Left lobe of liver (tissue), 2 donors: ENCODE measurements around the gene ZNF860. TPM values are rescaled to one million over a fixed set of nuclear protein-coding genes. Genes with fewer than 3 reads are reported as not detected.

Source experiments
- ATAC-seq: fragments of 200-7000 bp; cut with Tn5 transposase; one replicate; pipeline ENCODE4 v1.9.1; 2020; ENCODE audit warnings: mild to moderate bottlenecking, moderate library complexity
- DNase-seq: peaks from one replicate; pipeline ENCODE4 v3.0.0-alpha.2; 2020; ENCODE audit warnings: low spot score
- total RNA-seq: library from RNA; stranded (reverse); gene quantifications from one replicate; pipeline ENCODE4 v1.2.1, GENCODE V29; 2021
- donor health status: DM: no; HTN: no; CAD: no; lungs with moderate emphysema.
- donor health status: DM: no; HTN: yes; CAD: no.

Gene ZNF860
- total RNA-seq, 1 donor from 2014 or later, result not detected

DNA sequence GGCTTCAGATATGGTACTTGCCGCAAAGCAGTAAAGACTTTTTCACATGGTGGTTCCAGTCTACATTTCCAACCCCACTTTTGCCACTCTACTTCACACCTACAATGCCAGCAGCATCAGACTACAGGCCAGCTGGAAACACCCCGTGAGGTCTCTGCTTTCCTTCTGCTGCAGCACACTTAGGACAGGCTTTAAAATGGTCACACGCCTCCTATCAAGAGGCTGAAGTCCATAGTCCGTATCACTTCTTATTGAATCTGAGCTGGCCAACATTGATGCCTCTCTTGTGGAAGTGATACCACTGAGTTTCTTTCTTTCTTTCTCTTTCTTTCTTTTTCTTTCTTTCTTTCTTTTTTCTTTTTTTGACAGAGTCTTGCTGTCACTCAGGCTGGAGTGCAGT lies 59.8 kb downstream of the ZNF860 start:
- ATAC-seq (no peak), DNase-seq (no peak)

Other genes starting within 250 kb of the ZNF860 start
- 3.2 TPM for gene OSBPL10, start 488 bp upstream of the ZNF860 start, total RNA-seq
- 2.4 TPM for gene GPD1L, start 124.9 kb downstream of the ZNF860 start, total RNA-seq